GM20000 (cell line): ENCODE data around the gene NR6A1.

Experiments used
- DNase-seq: peaks from one replicate; pipeline ENCODE4 v3.0.0; 2012; ENCODE audit warnings: low spot score
- CTCF ChIP-seq: IDR thresholded peaks from 2 replicates; pipeline ENCODE4 v1.5.1; 2012; ENCODE audit warnings: mild to moderate bottlenecking, control low read depth; ENCODE audit errors: extremely low read depth, missing control alignments

NR6A1 gene

GRCh38 chr9:124694414-124695279 is 76.5 kb downstream of the NR6A1 start:
- no peak for DNase-seq
- TF ChIP-seq CTCF: no peak

GRCh38 chr9:124693403-124693802 is 77.7 kb downstream of the NR6A1 start:
- no peak for DNase-seq

GRCh38 chr9:124688238-124688904 is 82.7 kb downstream of the NR6A1 start:
- TF ChIP-seq CTCF: no peak
- no peak for DNase-seq

More at GRCh38 chr9:124693403-124693802, 77.7 kb downstream of the NR6A1 start:
- no peak for TF ChIP-seq CTCF

- TF ChIP-seq CTCF: no peak
- DNase-seq: no peak
Observed at GRCh38 chr9:124686918-124687317, 84.2 kb downstream of the NR6A1 start.

- no peak for DNase-seq
- no peak for TF ChIP-seq CTCF
Observed at GRCh38 chr9:124685217-124685616, 85.9 kb downstream of the NR6A1 start.

GRCh38 chr9:124684169-124684568 is 86.9 kb downstream of the NR6A1 start:
- no peak for TF ChIP-seq CTCF
- no peak for DNase-seq

GRCh38 chr9:124683043-124683442 is 88.1 kb downstream of the NR6A1 start:
- no peak for TF ChIP-seq CTCF
- DNase-seq: no peak
